Measurements from ENCODE around the gene LRRTM3.

Gene LRRTM3

DNA sequence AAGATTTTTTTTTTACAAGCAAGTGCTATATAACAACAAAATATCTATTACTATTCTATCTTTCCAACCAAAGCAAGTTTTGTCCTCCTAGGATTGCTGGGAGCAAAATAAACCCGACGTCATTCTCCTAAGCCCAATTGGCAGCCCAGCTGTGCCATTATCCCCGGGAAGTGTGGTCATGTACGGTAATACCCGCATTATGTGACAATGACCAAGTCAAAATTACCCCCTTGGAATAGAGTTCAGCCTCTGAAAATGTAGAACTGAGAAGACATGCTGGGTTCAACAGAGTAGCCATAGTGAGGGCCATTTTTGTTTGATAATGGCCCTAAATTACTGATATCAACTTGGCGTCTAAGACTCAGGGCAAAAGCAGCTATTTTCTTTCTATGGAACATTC is 215.5 kb downstream of the LRRTM3 start:
- no peak for DNase-seq

DNA sequence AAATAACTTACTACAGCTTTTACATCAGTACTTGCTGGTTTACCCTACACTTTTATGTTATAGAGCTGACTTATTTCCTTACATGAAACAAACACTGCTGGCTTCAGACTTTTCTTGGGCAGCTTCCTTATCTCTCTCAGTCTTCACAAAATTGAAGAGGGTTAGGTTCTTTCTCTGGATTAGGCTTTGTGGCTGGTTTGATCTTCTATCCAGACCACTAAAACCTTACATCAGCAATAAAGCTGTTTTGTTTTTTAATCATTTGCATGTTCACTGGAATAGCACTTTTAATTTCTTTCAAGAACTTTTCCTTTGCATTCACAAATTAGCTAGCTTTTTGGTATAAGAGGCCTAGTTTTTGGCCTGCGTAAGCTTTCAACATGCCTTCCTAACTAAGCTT is 218.7 kb downstream of the LRRTM3 start:
- DNase-seq, result no peak

Measured in stimulated activated CD4-positive, alpha-beta T cell treated with anti-CD3 and anti-CD28 coated beads, Interleukin-4, amount 100 ng/mL, for 4 hours (primary cell).